ENCODE results near the gene CCDC57.

Gene CCDC57

DNA sequence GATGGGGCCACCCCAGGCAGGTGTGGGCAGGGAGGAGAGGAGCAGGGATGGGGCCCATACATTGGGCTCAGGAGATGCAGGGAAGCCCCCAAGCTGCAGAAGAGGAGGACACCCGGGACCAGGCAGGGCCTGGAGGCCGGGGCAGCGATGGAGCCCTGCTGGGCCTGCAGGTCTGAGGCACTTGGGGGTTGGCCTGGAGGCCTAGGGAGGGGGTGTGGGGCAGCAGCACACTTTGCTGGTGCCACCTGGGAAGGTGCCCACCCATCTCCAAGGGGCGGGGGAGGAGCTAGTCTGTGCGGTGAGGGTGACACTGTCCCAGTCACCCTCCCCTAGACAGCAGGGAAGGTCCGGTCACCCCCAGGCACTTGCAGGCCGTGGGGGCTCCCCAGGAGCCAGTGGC, 6.4 kb upstream of the CCDC57 start:
- Histone ChIP-seq H3K4me2 (ENCODE audit: low read length) (no peak overlapping the region), H3F3A (ENCODE audit: control insufficient read depth, insufficient read depth) (no peaks in the 10 kb centered on the region; the same call in 1 of the 2 replicates), H3K36me3 (ENCODE audit: control insufficient read depth, low read length) (no peaks in the 10 kb centered on the region), H3K4me1 (ENCODE audit: control insufficient read depth, low read length) (peaks cover 12% of the 10 kb centered on the region), H3K27me3 (ENCODE audit: control insufficient read depth, low read length) (no peaks in the 10 kb centered on the region), H3K9me2 (replicated peaks; ENCODE audit: control insufficient read depth, low read length) (no peaks in the 10 kb centered on the region), H3K27ac (ENCODE audit: low read depth, low read length) (no peak overlapping the region), H3K4me3 (ENCODE audit: low read length) (no peak overlapping the region), H3K79me2 (ENCODE audit: control insufficient read depth, low read length) (no peaks in the 10 kb centered on the region), H4K20me1 (ENCODE audit: control insufficient read depth, insufficient read depth, low read depth, low read length) (no peaks in the 10 kb centered on the region), H3K9me3 (ENCODE audit: control insufficient read depth, insufficient read depth, low read length) (no peaks in the 10 kb centered on the region)
- TF ChIP-seq EZH2phosphoT487 (IDR thresholded peaks at IDR 0.05; ENCODE audit: borderline replicate concordance, low read length) (no peak), CTCF (IDR thresholded peaks at IDR 0.05; ENCODE audit: low read depth, low read length, poor library complexity, severe bottlenecking) (no peak)

DNA sequence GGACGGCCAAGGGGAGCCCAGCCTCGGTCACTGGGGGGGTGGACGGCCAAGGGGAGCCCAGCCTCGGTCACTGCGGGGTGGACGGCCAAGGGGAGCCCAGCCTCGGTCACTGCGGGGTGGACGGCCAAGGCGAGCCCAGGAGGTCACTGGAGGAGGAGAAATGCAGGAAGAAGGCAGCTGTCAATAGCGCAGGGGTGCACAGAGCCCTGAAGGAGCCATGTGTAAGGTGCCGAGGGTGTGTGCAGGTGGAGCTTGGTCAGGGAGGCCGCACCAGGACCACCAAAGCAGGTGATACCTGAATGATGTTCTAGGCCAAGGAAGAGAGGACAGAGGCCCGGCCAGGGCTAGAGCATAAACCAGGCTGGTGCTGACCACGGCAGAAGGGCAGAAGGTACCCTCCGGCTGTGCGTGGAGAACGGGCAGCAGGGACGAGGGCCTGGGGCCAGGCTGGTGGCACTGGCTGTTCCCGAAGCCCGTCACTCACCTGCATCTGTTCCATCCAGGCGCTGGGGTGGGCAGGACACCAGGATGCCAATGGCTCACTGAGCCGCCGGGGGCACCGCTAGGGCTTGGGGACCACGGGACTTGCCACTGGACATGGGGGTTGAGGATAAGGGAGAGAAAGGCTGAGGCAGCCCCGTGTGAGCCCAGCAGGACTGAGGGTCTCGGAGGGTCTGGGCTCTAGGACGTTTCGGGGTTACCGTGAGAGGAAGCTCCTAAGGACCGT, 5.9 kb upstream of the CCDC57 start:
- TF ChIP-seq CTCF (IDR thresholded peaks at IDR 0.05; ENCODE audit: low read depth, low read length, poor library complexity, severe bottlenecking) (no peak), EZH2phosphoT487 (IDR thresholded peaks at IDR 0.05; ENCODE audit: borderline replicate concordance, low read length) (no peak)
- no peak overlapping the region for H3K4me2 ChIP-seq (ENCODE audit: low read length)
- H3K9me3 ChIP-seq (ENCODE audit: control insufficient read depth, insufficient read depth, low read length), result no peaks in the 10 kb centered on the region
- H3F3A ChIP-seq (ENCODE audit: control insufficient read depth, insufficient read depth), result no peaks in the 10 kb centered on the region; the same call in 1 of the 2 replicates
- H4K20me1 ChIP-seq (ENCODE audit: control insufficient read depth, insufficient read depth, low read depth, low read length), result no peaks in the 10 kb centered on the region
- no peaks in the 10 kb centered on the region for H3K79me2 ChIP-seq (ENCODE audit: control insufficient read depth, low read length)
- H3K9me2 ChIP-seq (replicated peaks; ENCODE audit: control insufficient read depth, low read length), result no peaks in the 10 kb centered on the region
- no peaks in the 10 kb centered on the region for H3K36me3 ChIP-seq (ENCODE audit: control insufficient read depth, low read length)
- H3K27ac ChIP-seq (ENCODE audit: low read depth, low read length), result no peak overlapping the region
- peaks cover 14% of the 10 kb centered on the region for H3K4me1 ChIP-seq (ENCODE audit: control insufficient read depth, low read length)
- no peak overlapping the region for H3K4me3 ChIP-seq (ENCODE audit: low read length)
- H3K27me3 ChIP-seq (ENCODE audit: control insufficient read depth, low read length), result peaks cover under 1% of the 10 kb centered on the region; the same call in 1 of the 2 replicates

GRCh38 chr17:82217530-82218204, 5.0 kb upstream of the CCDC57 start:
- Histone ChIP-seq H3K4me3 (ENCODE audit: low read length) (no peak overlapping the region), H4K20me1 (ENCODE audit: control insufficient read depth, insufficient read depth, low read depth, low read length) (no peaks in the 10 kb centered on the region), H3K9me2 (replicated peaks; ENCODE audit: control insufficient read depth, low read length) (no peaks in the 10 kb centered on the region), H3K4me1 (ENCODE audit: control insufficient read depth, low read length) (peaks cover 19% of the 10 kb centered on the region), H3K27me3 (ENCODE audit: control insufficient read depth, low read length) (peaks cover 5% of the 10 kb centered on the region), H3K36me3 (ENCODE audit: control insufficient read depth, low read length) (no peaks in the 10 kb centered on the region), H3F3A (ENCODE audit: control insufficient read depth, insufficient read depth) (no peaks in the 10 kb centered on the region; the same call in 1 of the 2 replicates), H3K27ac (ENCODE audit: low read depth, low read length) (no peak overlapping the region), H3K4me2 (ENCODE audit: low read length) (no peak overlapping the region), H3K79me2 (ENCODE audit: control insufficient read depth, low read length) (no peaks in the 10 kb centered on the region), H3K9me3 (ENCODE audit: control insufficient read depth, insufficient read depth, low read length) (no peaks in the 10 kb centered on the region)
- TF ChIP-seq CTCF (IDR thresholded peaks at IDR 0.05; ENCODE audit: low read depth, low read length, poor library complexity, severe bottlenecking) (no peak), EZH2phosphoT487 (IDR thresholded peaks at IDR 0.05; ENCODE audit: borderline replicate concordance, low read length) (no peak)
